Endothelial cell of umbilical vein (primary cell): ENCODE data around the gene TOR1A. TPM values are rescaled to one million over a fixed set of nuclear protein-coding genes. Genes with fewer than 3 reads are reported as not detected.

Experiments used
- BruUV-seq: library from RNA; stranded (reverse); fragments of 400-500 nt; replicated peaks from 2 replicates; lab custom pipeline; 2021; lab: Mats Ljungman, UMichigan
- CTCF ChIA-PET: fragments of 300-600, 350-600 bp; sonication (Branson Sonifier 250); formaldehyde crosslinking; loops from one replicate; lab custom pipeline; 2021; ENCODE audit warnings: antibody characterized with exemption, inconsistent platforms; lab: Charles Lee
- POLR2A ChIA-PET: fragments of 300-600, 350-600 bp; sonication (Branson Sonifier 250); formaldehyde crosslinking; loops from one replicate; lab custom pipeline; 2021; ENCODE audit warnings: antibody characterized with exemption, inconsistent platforms; lab: Charles Lee
- DNase-seq: peaks from one replicate; pipeline ENCODE4 v3.0.0-alpha.2; 2011; ENCODE audit warnings: low read depth, low spot score
- FAIRE-seq: peaks from 2 replicates; lab custom pipeline; 2011; peaks lifted over from hg19 to GRCh38; lab: Jason Lieb, UNC
- H2AFZ ChIP-seq: 2 replicates; pipeline ENCODE4 v1.6.0; 2012; ENCODE audit warnings: low read depth, low read length, control low read depth, inconsistent platforms
- H3K27ac ChIP-seq: 2 replicates; pipeline ENCODE4 v1.5.1; 2011; ENCODE audit warnings: low read depth, mild to moderate bottlenecking, control low read depth, low read length, moderate library complexity; ENCODE audit not compliant: insufficient read depth
- H3K27me3 ChIP-seq, 2 experiments: 2 replicates each; pipeline versions ENCODE4 v1.6.0 to v1.6.1; 2011; ENCODE audit warnings: low read length in 2 of 2, mixed read lengths in 1 of 2; ENCODE audit not compliant: control insufficient read depth in 2 of 2, insufficient read depth in 2 of 2
- H3K36me3 ChIP-seq, 2 experiments: 2 replicates in 1 of 2; 3 replicates in 1 of 2; pipeline ENCODE4 v1.5.1; 2011; ENCODE audit warnings: low read length in 2 of 2, mild to moderate bottlenecking in 1 of 2, moderate library complexity in 1 of 2; ENCODE audit not compliant: control insufficient read depth in 2 of 2, insufficient read depth in 2 of 2; ENCODE audit errors: extremely low read depth in 1 of 2
- H3K4me1 ChIP-seq: 3 replicates; pipeline ENCODE4 v1.5.1; 2011; ENCODE audit warnings: mild to moderate bottlenecking, low read length; ENCODE audit not compliant: control insufficient read depth, insufficient read depth; ENCODE audit errors: extremely low read depth
- H3K4me2 ChIP-seq: 2 replicates; pipeline ENCODE4 v1.6.1; 2011; ENCODE audit warnings: low read length, control low read depth, mixed read lengths; ENCODE audit not compliant: insufficient read depth
- H3K4me3 ChIP-seq, 3 experiments: fragments of 200-600 bp in 1 of 3; sonication (generic), shearing (Covaris generic) in 1 of 3; replicated peaks in 1 of 3; 2 replicates each; pipeline ENCODE4 v1.5.1; 2011 to 2016; ENCODE audit warnings: control low read depth in 3 of 3, low read length in 3 of 3, mild to moderate bottlenecking in 2 of 3, inconsistent platforms in 1 of 3, low read depth in 1 of 3, moderate library complexity in 1 of 3; ENCODE audit not compliant: insufficient read depth in 1 of 3
- H3K79me2 ChIP-seq: 2 replicates; pipeline ENCODE4 v1.6.0; 2012; ENCODE audit warnings: low read length, inconsistent platforms; ENCODE audit not compliant: control insufficient read depth, insufficient read depth
- H3K9ac ChIP-seq: replicated peaks from 2 replicates; pipeline ENCODE3; 2011; ENCODE audit warnings: low read length, control low read depth; ENCODE audit not compliant: insufficient read depth; ENCODE audit errors: extremely low read depth
- H3K9me1 ChIP-seq: replicated peaks from 3 replicates; pipeline ENCODE4 v1.6.0; 2011; ENCODE audit warnings: mild to moderate bottlenecking, low read length; ENCODE audit not compliant: control insufficient read depth, insufficient read depth; ENCODE audit errors: extremely low read depth
- H3K9me3 ChIP-seq: replicated peaks from 2 replicates; pipeline ENCODE4 v1.5.1; 2012; ENCODE audit warnings: low read length, inconsistent platforms; ENCODE audit not compliant: control insufficient read depth, insufficient read depth
- H4K20me1 ChIP-seq: replicated peaks from 2 replicates; pipeline ENCODE3; 2011; ENCODE audit warnings: mild to moderate bottlenecking, low read length; ENCODE audit not compliant: control insufficient read depth, insufficient read depth; ENCODE audit errors: extremely low read depth
- CTCF ChIP-seq, 2 donors: IDR thresholded peaks; 1 replicate in 1 of 2; 2 replicates in 1 of 2; pipeline ENCODE4 v1.5.1; 2011; ENCODE audit warnings: low read length in 2 of 2, mild to moderate bottlenecking in 2 of 2, moderate library complexity in 2 of 2, control low read depth in 1 of 2, inconsistent platforms in 1 of 2, low read depth in 1 of 2; ENCODE audit not compliant: insufficient read depth in 1 of 2; ENCODE audit errors: extremely low read depth in 1 of 2
- EZH2 ChIP-seq: IDR thresholded peaks from 2 replicates; pipeline ENCODE4 v1.6.1; 2012; ENCODE audit warnings: borderline replicate concordance, low read depth, mild to moderate bottlenecking, moderate library complexity, low read length, inconsistent platforms; ENCODE audit not compliant: severe bottlenecking
- FOS ChIP-seq: IDR thresholded peaks from 2 replicates; pipeline ENCODE4 v1.6.1; 2011; ENCODE audit warnings: mild to moderate bottlenecking, low read length, moderate library complexity, borderline replicate concordance; ENCODE audit not compliant: insufficient read depth
- GATA2 ChIP-seq: IDR thresholded peaks from 2 replicates; pipeline ENCODE4 v1.7.0; 2011; ENCODE audit warnings: low read depth, mild to moderate bottlenecking, moderate library complexity, mixed read lengths, low read length; ENCODE audit not compliant: insufficient read length, insufficient read depth
- JUN ChIP-seq: IDR thresholded peaks from 2 replicates; pipeline ENCODE4 v1.6.1; 2011; ENCODE audit warnings: borderline replicate concordance, low read depth; ENCODE audit not compliant: insufficient read length, insufficient read depth
- MYC ChIP-seq: IDR thresholded peaks from one replicate; pipeline ENCODE4 v1.6.1; 2011; ENCODE audit warnings: mild to moderate bottlenecking, low read depth, low read length
- POLR2A ChIP-seq: IDR thresholded peaks from 2 replicates; pipeline ENCODE4 v1.6.1; 2012; ENCODE audit warnings: low read depth, mild to moderate bottlenecking, control low read depth, low read length
- POLR2AphosphoS5 ChIP-seq: IDR thresholded peaks from 2 replicates; pipeline ENCODE4 v1.6.1; 2012; ENCODE audit warnings: low read depth, mild to moderate bottlenecking, control low read depth, low read length, moderate library complexity; ENCODE audit not compliant: insufficient read depth
- dilution Hi-C: fragments of 300-500 bp; cut with MboI; formaldehyde crosslinking; loops from one replicate; pipeline ENCODE4 v1.15.0; 2019; ENCODE audit warnings: low sequenced_read_pairs; ENCODE audit not compliant: extremely low pct_ligation_motif_present
- intact Hi-C: fragments of 100-400 bp; cut with micrococcal nuclease; formaldehyde crosslinking; loops from one replicate; pipeline ENCODE4 v1.10.0; 2022
- polyA plus RNA-seq, 4 experiments: library from polyadenylated mRNA; depleted of rRNA in 3 of 4; stranded (reverse) in 3 of 4; unstranded in 1 of 4; fragments of >200 nt; gene quantifications; 2 replicates each; pipeline versions ENCODE4 v1.2.1 to v1.2.3, GENCODE V29; 2011 to 2012; ENCODE audit warnings: missing spikeins in 1 of 4
- total RNA-seq: library from RNA; stranded (reverse); gene quantifications from 2 replicates; pipeline ENCODE4 v1.2.3, GENCODE V29; 2021
- TF ChIP-seq, protein P1 (sequence below): IDR thresholded peaks from 2 replicates; pipeline ENCODE4 v1.6.1; 2011; ENCODE audit not compliant: insufficient read depth, insufficient read length

TOR1A gene
- total and polyA plus RNA-seq, 2 donors (not counting 3 experiments of a cell fraction or from before 2014, with no cell fraction given), result 57.8 to 89.8 TPM

- Histone ChIP-seq H3K36me3 (no peaks in the 10 kb centered on the region), H3K4me2 (no peak overlapping the region), H3K4me3 (no peak overlapping the region), H3K27me3 (peaks cover 0 to 2% of the 10 kb centered on the region in 2 experiments), H3K9me1 (no peaks in the 10 kb centered on the region), H3K9me3 (no peaks in the 10 kb centered on the region), H3K27ac (no peak overlapping the region), H2AFZ (no peak overlapping the region), H3K79me2 (no peaks in the 10 kb centered on the region), H3K4me1 (no peaks in the 10 kb centered on the region), H3K9ac (no peak overlapping the region), H4K20me1 (no peaks in the 10 kb centered on the region)
- no TSS peak for BruUV-seq
- dilution Hi-C loops (no loop called here), intact Hi-C loops (loop anchor here (1.0 to 5.0 kb wide), 4 partner anchors 46 to 646 kb away; partner anchors contain the start of gene ASB6)
- FAIRE-seq (peak; percentile 96), DNase-seq (peak; percentile 62)
- peak; percentile 81 to 84 for TF ChIP-seq CTCF (IDR thresholded peaks at IDR 0.05; ENCODE audit: extremely low read depth in 1 of 2, insufficient read depth in 1 of 2, low read depth in 1 of 2, low read length in 2 of 2)
- TF ChIP-seq JUN, result no peak
- POLR2A ChIA-PET, result no interaction called here
- CTCF ChIA-PET, result interaction anchor here (0.6 to 8.2 kb wide), 13 partner anchors 8 to 672 kb away, joined by 3 to 127 read pairs (median 3); no protein-coding TSS in a partner anchor
These were observed 40.2 kb downstream of the TOR1A start for GRCh38 chr9:129783516-129784361.

DNA sequence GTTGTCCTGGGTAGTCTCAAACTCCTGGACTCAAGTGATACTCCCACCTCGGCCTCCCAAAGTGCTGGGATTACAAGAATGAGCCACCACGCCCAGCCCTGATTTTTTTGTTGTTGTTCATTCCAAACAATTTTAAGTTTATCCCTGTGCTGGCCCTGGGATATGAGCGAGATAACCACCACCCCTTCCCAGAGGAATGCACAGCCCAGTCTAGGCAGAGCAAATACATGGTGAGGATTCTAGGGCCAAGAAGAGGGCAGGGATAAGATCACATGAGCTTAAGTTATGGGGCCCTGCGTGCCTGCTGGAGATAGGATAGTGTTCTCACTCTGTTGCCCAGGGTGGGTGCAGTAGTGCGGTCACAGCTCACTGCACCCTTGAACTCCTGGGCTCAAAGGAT lies 42.0 kb downstream of the TOR1A start:
- no TSS peak for BruUV-seq
- peaks cover 0 to 2% of the 10 kb centered on the region in 2 experiments for H3K27me3 ChIP-seq
- no peaks in the 10 kb centered on the region for H3K36me3 ChIP-seq
- H3K4me1 ChIP-seq, result peaks cover 4% of the 10 kb centered on the region
- dilution Hi-C loops, result no loop called here
- DNase-seq, result no peak
- no peak overlapping the region for H3K4me3 ChIP-seq
- H3K9me1 ChIP-seq, result no peaks in the 10 kb centered on the region
- FAIRE-seq, result no peak
- intact Hi-C loops, result loop anchor here (5.0 kb wide), 1 partner anchor 645 kb away; no protein-coding TSS in a partner anchor
- no peaks in the 10 kb centered on the region for H3K79me2 ChIP-seq
- no peak overlapping the region for H3K9ac ChIP-seq
- no peaks in the 10 kb centered on the region for H4K20me1 ChIP-seq
- CTCF ChIA-PET, result interaction anchor here (0.9 to 8.2 kb wide), 9 partner anchors 9 to 650 kb away, joined by 3 to 127 read pairs (median 10); no protein-coding TSS in a partner anchor
- no peak overlapping the region for H3K4me2 ChIP-seq
- TF ChIP-seq MYC (no peak), POLR2A (no peak), CTCF (IDR thresholded peaks at IDR 0.05; ENCODE audit: extremely low read depth in 1 of 2, insufficient read depth in 1 of 2, low read depth in 1 of 2, low read length in 2 of 2) (no peak), GATA2 (no peak), JUN (no peak), POLR2AphosphoS5 (no peak), FOS (no peak), EZH2 (no peak)
- TF ChIP-seq, protein P1, sequence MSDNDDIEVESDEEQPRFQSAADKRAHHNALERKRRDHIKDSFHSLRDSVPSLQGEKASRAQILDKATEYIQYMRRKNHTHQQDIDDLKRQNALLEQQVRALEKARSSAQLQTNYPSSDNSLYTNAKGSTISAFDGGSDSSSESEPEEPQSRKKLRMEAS, result no peak
- H3K9me3 ChIP-seq, result no peaks in the 10 kb centered on the region
- H3K27ac ChIP-seq, result no peak overlapping the region
- POLR2A ChIA-PET, result interaction anchor here (0.6 kb wide), 1 partner anchor 64 kb away, joined by 6 read pairs; no protein-coding TSS in a partner anchor
- H2AFZ ChIP-seq, result no peak overlapping the region
